ENCODE results near the gene MINDY4.

GRCh38 chr7:30736291-30736690 is 34.9 kb upstream of the MINDY4 start:
- TF ChIP-seq GATA3 (IDR thresholded peaks at IDR 0.05; ENCODE audit: low read depth, low read length) (no peak), GATA2 (IDR thresholded peaks at IDR 0.05; ENCODE audit: low read depth, low read length) (no peak)

Data from SH-SY5Y (cell line).